ENCODE results near the gene FOSB.
A peak's percentile ranks its signal among the peaks of the same experiment; 100 is the strongest.

Gene FOSB

GRCh38 chr19:45485305-45486077 lies 17.7 kb downstream of the FOSB start:
- Histone ChIP-seq H3K4me3 (ENCODE audit: low read depth, low read length) (peak overlapping the region; percentile 80), H3K36me3 (ENCODE audit: control insufficient read depth, insufficient read depth, low read length) (no peaks in the 10 kb centered on the region), H3K79me2 (no peaks in the 10 kb centered on the region), H3K4me2 (ENCODE audit: low read length) (peak overlapping the region; percentile 96), H3K27ac (peak overlapping the region; percentile 86), H3K4me1 (peaks cover 3% of the 10 kb centered on the region), H3K9ac (no peak overlapping the region), H3K27me3 (ENCODE audit: control insufficient read depth, insufficient read depth, low read length) (no peaks in the 10 kb centered on the region), H2AFZ (peak overlapping the region; percentile 97), H3K9me3 (ENCODE audit: control insufficient read depth, low read length) (no peaks in the 10 kb centered on the region)
- peak; percentile 74 for TF ChIP-seq CTCF (IDR thresholded peaks at IDR 0.05)

GRCh38 chr19:45488708-45489107 lies 20.9 kb downstream of the FOSB start:
- H3K9me3 ChIP-seq (ENCODE audit: control insufficient read depth, low read length): no peaks in the 10 kb centered on the region
- no peaks in the 10 kb centered on the region for H3K27me3 ChIP-seq (ENCODE audit: control insufficient read depth, insufficient read depth, low read length)
- H3K27ac ChIP-seq: no peak overlapping the region
- H3K79me2 ChIP-seq: no peaks in the 10 kb centered on the region
- no peak overlapping the region for H2AFZ ChIP-seq
- H3K4me2 ChIP-seq (ENCODE audit: low read length): no peak overlapping the region
- peaks cover 6% of the 10 kb centered on the region for H3K4me1 ChIP-seq
- H3K4me3 ChIP-seq (ENCODE audit: low read depth, low read length): no peak overlapping the region
- TF ChIP-seq CTCF (IDR thresholded peaks at IDR 0.05): no peak
- H3K36me3 ChIP-seq (ENCODE audit: control insufficient read depth, insufficient read depth, low read length): no peaks in the 10 kb centered on the region
- no peak overlapping the region for H3K9ac ChIP-seq

GRCh38 chr19:45489216-45489855 lies 21.5 kb downstream of the FOSB start:
- H3K4me1 ChIP-seq: peaks cover 6% of the 10 kb centered on the region
- no peak overlapping the region for H3K27ac ChIP-seq
- H3K79me2 ChIP-seq: no peaks in the 10 kb centered on the region
- H3K27me3 ChIP-seq (ENCODE audit: control insufficient read depth, insufficient read depth, low read length): no peaks in the 10 kb centered on the region
- no peaks in the 10 kb centered on the region for H3K9me3 ChIP-seq (ENCODE audit: control insufficient read depth, low read length)
- H3K4me3 ChIP-seq (ENCODE audit: low read depth, low read length): no peak overlapping the region
- H3K36me3 ChIP-seq (ENCODE audit: control insufficient read depth, insufficient read depth, low read length): no peaks in the 10 kb centered on the region
- H2AFZ ChIP-seq: no peak overlapping the region
- no peak overlapping the region for H3K9ac ChIP-seq
- H3K4me2 ChIP-seq (ENCODE audit: low read length): no peak overlapping the region
- no peak for TF ChIP-seq CTCF (IDR thresholded peaks at IDR 0.05)

- Histone ChIP-seq H3K27me3 (ENCODE audit: control insufficient read depth, insufficient read depth, low read length) (no peaks in the 10 kb centered on the region), H3K27ac (no peak overlapping the region), H3K9ac (no peak overlapping the region)
These were observed 24.4 kb downstream of the FOSB start for GRCh38 chr19:45492137-45492626.

More at GRCh38 chr19:45492137-45492626, 24.4 kb downstream of the FOSB start:
- no peaks in the 10 kb centered on the region for H3K36me3 ChIP-seq (ENCODE audit: control insufficient read depth, insufficient read depth, low read length)
- peak overlapping the region; percentile 72 for H3K4me3 ChIP-seq (ENCODE audit: low read depth, low read length)
- H3K9me3 ChIP-seq (ENCODE audit: control insufficient read depth, low read length): no peaks in the 10 kb centered on the region
- peak overlapping the region; percentile 78 for H3K4me2 ChIP-seq (ENCODE audit: low read length)
- H2AFZ ChIP-seq: peak overlapping the region; percentile 57
- TF ChIP-seq CTCF (IDR thresholded peaks at IDR 0.05): no peak
- peaks cover 9% of the 10 kb centered on the region for H3K4me1 ChIP-seq
- no peaks in the 10 kb centered on the region for H3K79me2 ChIP-seq
